Muscle of back (tissue), 11 donors: ENCODE data around the gene PTK6. TPM values are rescaled to one million over a fixed set of nuclear protein-coding genes. Genes with fewer than 3 reads are reported as not detected.
"Not testable (repeated sequence)": the region's sequence is repeated elsewhere in the genome, so short reads cannot be mapped to it uniquely, and the experiment has no call there.

Source experiments
- DNase-seq, 3 donors: peaks; one replicate each; pipeline versions ENCODE4 v3.0.0 to v3.0.0-alpha.2; 2013
- polyA plus RNA-seq, 10 donors: library from polyadenylated mRNA; unstranded; fragments of 120-200 nt; gene quantifications; one replicate each; pipeline ENCODE4 v1.2.1, GENCODE V29; 2013; ENCODE audit not compliant: insufficient read length in 10 of 10

Gene PTK6
- polyA plus RNA-seq, 10 donors, result 0.15 to 0.50 (median 0.32) TPM

GRCh38 chr20:63559485-63560332, 22.5 kb upstream of the PTK6 start:
- DNase-seq, result not testable (repeated sequence)

GRCh38 chr20:63558804-63559484, 21.8 kb upstream of the PTK6 start:
- no peak for DNase-seq

GRCh38 chr20:63557481-63557891, 20.3 kb upstream of the PTK6 start:
- no peak for DNase-seq

GRCh38 chr20:63556873-63557478, 19.8 kb upstream of the PTK6 start:
- DNase-seq, result no peak

GRCh38 chr20:63555661-63556381, 18.6 kb upstream of the PTK6 start:
- DNase-seq, result no peak

- no peak for DNase-seq
Observed at GRCh38 chr20:63554361-63555278, 17.4 kb upstream of the PTK6 start.

GRCh38 chr20:63553933-63554290, 16.7 kb upstream of the PTK6 start, which contains the start of gene FNDC11:
FNDC11 (plus strand) TSS chr20:63554159; CDS start chr20:63555664, 1,505 bp downstream.
- peak in 1 of 3 donors; percentile 57 for DNase-seq

GRCh38 chr20:63553251-63553932, 16.2 kb upstream of the PTK6 start:
- DNase-seq, result peak; percentile 46 to 70 (median 51)

GRCh38 chr20:63552481-63553249, 15.5 kb upstream of the PTK6 start:
- DNase-seq, result no peak

- no peak for DNase-seq
Observed at GRCh38 chr20:63551068-63551467, 13.9 kb upstream of the PTK6 start.

- DNase-seq, result no peak
Observed at GRCh38 chr20:63549679-63550282, 12.6 kb upstream of the PTK6 start.

- no peak for DNase-seq
Observed at GRCh38 chr20:63549019-63549418, 11.8 kb upstream of the PTK6 start.

GRCh38 chr20:63548542-63548941, 11.4 kb upstream of the PTK6 start:
- no peak for DNase-seq

GRCh38 chr20:63547725-63548480, 10.7 kb upstream of the PTK6 start, which contains the start of gene SRMS:
SRMS (minus strand) TSS chr20:63547749; CDS start chr20:63547463, 286 bp downstream.
- DNase-seq, result no peak

GRCh38 chr20:63546956-63547724, 10.0 kb upstream of the PTK6 start:
- no peak for DNase-seq

GRCh38 chr20:63546256-63546955, 9.2 kb upstream of the PTK6 start:
- DNase-seq, result no peak

GRCh38 chr20:63545814-63546213, 8.6 kb upstream of the PTK6 start:
- no peak for DNase-seq
